Activated T-cell treated with anti-CD3 and anti-CD28 coated beads for 24 hours (primary cell): ENCODE data around the gene C5AR1.
A peak's percentile ranks its signal among the peaks of the same experiment; 100 is the strongest.
"Not testable (repeated sequence)": the region's sequence is repeated elsewhere in the genome, so short reads cannot be mapped to it uniquely, and the experiment has no call there.

Experiments
- DNase-seq: peaks from one replicate; pipeline ENCODE4 v3.0.0-alpha.2; 2020; ENCODE audit warnings: low read depth

The C5AR1 gene

GRCh38 chr19:47284324-47284899 is 25.2 kb upstream of the C5AR1 start:
- DNase-seq, result peak; percentile 19

GRCh38 chr19:47296036-47296435 is 13.6 kb upstream of the C5AR1 start:
- DNase-seq, result peak; percentile 72

- not testable (repeated sequence) for DNase-seq
Measured at GRCh38 chr19:47300867-47301266, 8.8 kb upstream of the C5AR1 start.

GRCh38 chr19:47302249-47302648 is 7.4 kb upstream of the C5AR1 start:
- no peak for DNase-seq

GRCh38 chr19:47303966-47304365 is 5.7 kb upstream of the C5AR1 start:
- DNase-seq, result no peak

GRCh38 chr19:47305309-47305751 is 4.3 kb upstream of the C5AR1 start:
- DNase-seq, result peak; percentile 39

- no peak for DNase-seq
Measured at GRCh38 chr19:47306303-47306702, 3.4 kb upstream of the C5AR1 start.

- DNase-seq, result no peak
Measured at GRCh38 chr19:47309038-47309437, 623 bp upstream of the C5AR1 start.

- DNase-seq, result no peak
Measured at GRCh38 chr19:47310323-47310722, 662 bp downstream of the C5AR1 start.

GRCh38 chr19:47310819-47311218 is 1.2 kb downstream of the C5AR1 start:
- no peak for DNase-seq

GRCh38 chr19:47312366-47313006 is 2.8 kb downstream of the C5AR1 start:
- no peak for DNase-seq

GRCh38 chr19:47313754-47314295 is 4.2 kb downstream of the C5AR1 start:
- DNase-seq, result no peak

GRCh38 chr19:47315125-47315821 is 5.6 kb downstream of the C5AR1 start:
- peak; percentile 12 for DNase-seq

GRCh38 chr19:47316513-47316912 is 6.9 kb downstream of the C5AR1 start:
- no peak for DNase-seq

GRCh38 chr19:47319923-47320871 is 10.5 kb downstream of the C5AR1 start:
- DNase-seq, result no peak

GRCh38 chr19:47321630-47322029 is 12.0 kb downstream of the C5AR1 start:
- DNase-seq, result no peak

GRCh38 chr19:47322058-47322457 is 12.4 kb downstream of the C5AR1 start:
- no peak for DNase-seq

GRCh38 chr19:47323409-47323808 is 13.7 kb downstream of the C5AR1 start:
- no peak for DNase-seq

- DNase-seq, result no peak
Measured at GRCh38 chr19:47323872-47324271, 14.2 kb downstream of the C5AR1 start.

- no peak for DNase-seq
Measured at GRCh38 chr19:47324502-47324901, 14.8 kb downstream of the C5AR1 start.

- DNase-seq, result no peak
Measured at GRCh38 chr19:47330466-47330869, 20.8 kb downstream of the C5AR1 start.

- no peak for DNase-seq
Measured at GRCh38 chr19:47331490-47331889, 21.8 kb downstream of the C5AR1 start.
